ENCODE data around the gene NPBWR2.

Gene NPBWR2

GRCh38 chr20:64116541-64117431 lies 9.4 kb upstream of the NPBWR2 start:
- DNase-seq: no peak

DNA sequence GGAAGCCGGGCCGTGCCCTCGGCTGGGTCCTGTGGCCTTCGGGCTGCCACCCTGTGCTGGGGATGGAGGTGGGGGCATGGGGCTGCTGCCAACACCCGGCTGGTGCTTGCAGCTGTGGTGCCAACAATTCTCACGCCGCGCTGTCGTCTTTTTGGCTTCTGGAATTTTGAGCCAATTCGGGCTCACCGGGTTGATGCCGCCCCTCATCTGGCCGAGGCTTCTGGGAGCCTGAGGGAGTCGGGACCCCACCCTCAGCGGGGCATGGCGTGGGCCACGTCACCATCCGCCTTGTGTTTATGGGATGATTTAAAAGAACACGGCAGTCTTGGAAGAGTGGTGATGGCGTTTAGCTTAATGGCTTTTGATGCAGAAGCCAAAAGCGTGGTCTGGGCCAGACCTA lies 8.7 kb upstream of the NPBWR2 start:
- no peak for DNase-seq

GRCh38 chr20:64115171-64115911 lies 8.0 kb upstream of the NPBWR2 start:
- DNase-seq: no peak

DNA sequence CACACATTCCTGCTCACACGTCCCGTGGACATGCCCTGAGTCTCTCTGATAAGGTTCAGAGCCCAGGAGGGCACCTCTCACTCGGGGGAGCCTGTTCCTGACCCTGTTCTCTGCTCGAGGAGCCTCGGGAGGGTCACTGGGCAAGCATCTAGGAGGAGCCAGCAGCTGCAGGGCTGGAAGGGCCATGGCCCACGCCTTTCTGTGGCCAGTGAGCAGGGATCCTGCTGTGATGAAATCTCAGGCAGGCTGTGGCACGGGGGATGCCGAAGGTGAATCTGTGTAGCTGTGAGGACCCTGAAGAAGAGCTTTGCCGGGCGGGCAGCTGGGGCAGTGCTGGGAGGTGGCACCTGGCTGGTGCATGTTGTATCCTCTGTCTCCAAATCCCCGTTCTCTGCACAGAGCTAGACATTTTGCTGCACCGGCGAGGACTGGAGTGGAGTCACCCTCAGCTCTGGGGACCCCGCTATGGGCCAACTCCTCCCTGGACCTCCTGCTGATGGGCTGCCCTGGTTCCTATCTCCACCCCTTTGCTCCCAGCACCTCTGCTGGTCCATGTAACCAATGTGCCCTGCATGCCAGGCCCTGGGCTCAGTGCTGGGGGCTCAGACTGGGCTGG lies 7.1 kb upstream of the NPBWR2 start:
- no peak for DNase-seq

GRCh38 chr20:64113796-64114355 lies 6.5 kb upstream of the NPBWR2 start:
- DNase-seq: no peak

DNA sequence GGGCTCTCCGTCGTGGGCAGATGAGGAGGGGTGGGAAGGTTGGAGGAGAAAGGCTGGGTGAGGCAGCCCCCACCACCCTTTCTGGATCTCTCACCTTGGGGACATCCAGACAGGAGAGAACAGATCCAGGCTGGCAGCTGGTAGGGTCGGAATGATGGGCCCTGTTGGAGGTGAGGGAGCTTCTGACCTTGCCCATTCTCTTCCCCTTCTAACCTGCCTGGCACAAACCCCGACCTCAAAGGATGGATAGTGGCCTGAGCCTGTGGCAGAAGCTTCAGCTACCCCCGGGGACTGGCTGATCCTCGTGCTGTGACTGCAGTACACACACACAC lies 6.0 kb upstream of the NPBWR2 start:
- DNase-seq: no peak

- DNase-seq: no peak
Measured at GRCh38 chr20:64112691-64113443, 5.5 kb upstream of the NPBWR2 start.

- DNase-seq: no peak
Measured at GRCh38 chr20:64111841-64112641, 4.7 kb upstream of the NPBWR2 start.

GRCh38 chr20:64110411-64111068 lies 3.2 kb upstream of the NPBWR2 start:
- no peak for DNase-seq

DNA sequence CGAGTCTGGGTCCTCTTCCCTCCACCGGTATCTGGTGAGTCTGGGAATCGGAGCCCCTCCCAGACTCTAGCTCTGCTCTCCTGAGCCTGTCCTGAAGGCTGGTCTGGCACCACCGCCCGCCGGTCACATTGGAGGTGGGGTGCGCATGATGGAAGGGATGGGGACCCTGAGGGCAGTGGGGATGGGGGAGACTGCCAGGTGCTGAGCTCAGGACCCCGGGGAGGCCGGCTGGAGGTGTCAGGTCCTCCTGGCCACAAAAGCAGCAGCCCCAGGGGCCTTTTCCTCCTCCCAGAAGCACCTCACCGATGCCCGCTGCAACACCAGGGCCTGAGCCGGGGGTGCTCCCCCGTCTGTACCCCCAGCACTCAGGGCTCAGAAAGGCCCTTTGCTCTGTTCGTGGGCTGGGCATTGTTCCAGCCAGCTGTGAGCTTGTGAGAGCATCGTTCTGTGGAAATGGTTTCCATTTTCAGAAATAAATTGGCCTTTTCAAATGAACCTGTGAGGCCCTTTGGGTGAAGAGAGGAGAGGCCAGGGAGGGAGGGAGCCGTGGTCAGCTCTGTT lies 2.5 kb upstream of the NPBWR2 start:
- no peak for DNase-seq

- no peak for DNase-seq
Measured at GRCh38 chr20:64108731-64109681, 1.6 kb upstream of the NPBWR2 start.

DNA sequence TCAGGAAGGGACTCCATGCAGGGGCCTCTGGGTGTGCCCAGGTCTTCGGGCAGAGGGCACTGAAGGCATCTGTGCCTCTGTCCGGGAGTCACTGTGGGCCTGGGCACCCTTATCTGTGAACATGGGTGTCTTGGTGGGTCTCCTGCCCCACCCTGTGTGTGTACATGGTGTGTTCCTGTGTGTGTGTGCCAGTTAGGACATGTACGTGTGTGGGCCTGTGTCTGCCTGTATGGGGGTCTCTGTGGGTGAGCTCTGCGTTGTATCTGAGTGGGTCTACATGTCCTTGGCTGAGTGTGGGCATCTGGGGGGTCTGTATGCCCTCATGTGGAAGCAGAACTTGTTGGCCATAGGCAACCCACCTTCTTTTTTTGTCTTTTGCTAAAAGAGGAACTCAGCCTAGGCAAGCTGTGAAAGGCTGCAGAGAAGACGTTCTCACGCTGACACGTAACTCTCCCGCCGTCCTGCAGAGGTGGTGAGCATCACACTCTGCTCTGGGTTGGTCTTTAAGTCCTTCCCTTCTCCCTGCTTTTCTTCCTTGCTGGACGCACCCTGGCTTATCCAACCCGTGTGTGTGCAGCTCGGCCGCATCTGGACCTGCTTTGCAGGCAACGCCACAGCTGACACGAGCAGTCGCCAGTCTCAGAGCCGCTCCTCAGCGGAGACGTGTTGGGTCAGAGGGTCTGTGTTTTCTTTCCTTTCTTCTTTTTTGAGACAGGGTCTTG lies 532 bp upstream of the NPBWR2 start:
- no peak for DNase-seq

DNA sequence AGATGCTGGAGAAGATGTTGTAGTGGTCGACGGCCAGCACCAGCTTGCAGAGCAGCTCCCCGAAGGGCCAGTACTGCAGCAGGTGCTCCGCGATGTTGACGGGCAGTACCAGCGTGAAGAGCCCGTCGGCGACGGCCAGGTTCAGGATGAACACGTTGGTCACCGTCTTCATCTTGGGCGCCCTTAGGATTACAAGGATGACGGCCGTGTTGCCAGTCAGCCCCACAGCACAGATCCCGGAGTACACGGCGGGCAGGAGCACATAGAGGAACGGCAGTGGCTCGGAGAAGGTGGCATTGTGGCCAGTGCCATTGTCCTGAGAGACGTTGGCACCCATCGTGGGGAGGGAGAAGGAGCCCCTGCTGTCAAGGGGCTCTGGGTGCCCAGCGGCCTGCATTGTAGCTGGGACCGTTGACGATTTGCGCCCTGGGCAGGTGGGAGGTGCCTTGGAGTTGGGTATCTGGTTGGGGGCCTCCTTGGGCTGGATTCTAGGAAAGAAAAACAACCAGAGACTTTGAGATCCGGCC lies 867 bp downstream of the NPBWR2 start:
- DNase-seq: no peak

DNA sequence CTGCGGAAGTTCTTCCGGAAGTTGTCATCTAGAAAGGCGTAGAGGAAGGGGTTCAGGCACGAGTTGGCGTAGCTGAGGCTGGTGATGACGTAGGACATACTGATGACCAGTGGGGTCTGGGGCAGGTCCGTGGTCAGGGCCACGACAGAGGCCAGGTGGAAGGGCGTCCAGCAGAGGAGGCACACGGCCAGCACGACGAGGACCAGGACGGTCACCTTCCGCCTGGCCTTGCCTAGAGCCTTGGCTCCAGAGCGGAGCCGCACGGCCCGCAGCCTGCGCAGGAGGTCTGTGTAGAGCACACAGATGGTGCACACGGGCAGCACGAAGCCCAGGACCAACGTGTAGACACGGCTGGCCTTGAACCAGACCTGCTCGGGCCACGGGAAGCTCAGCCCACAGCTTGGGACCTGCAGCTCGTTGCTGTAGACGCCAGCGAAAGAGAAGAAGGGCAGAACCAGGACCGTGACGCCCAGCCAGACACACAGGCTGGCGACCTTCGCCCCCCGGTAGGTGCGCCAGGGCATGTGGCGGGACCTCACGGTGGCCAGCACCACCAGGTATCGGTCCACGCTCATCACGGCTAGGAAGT lies 1.4 kb downstream of the NPBWR2 start:
- no peak for DNase-seq

DNA sequence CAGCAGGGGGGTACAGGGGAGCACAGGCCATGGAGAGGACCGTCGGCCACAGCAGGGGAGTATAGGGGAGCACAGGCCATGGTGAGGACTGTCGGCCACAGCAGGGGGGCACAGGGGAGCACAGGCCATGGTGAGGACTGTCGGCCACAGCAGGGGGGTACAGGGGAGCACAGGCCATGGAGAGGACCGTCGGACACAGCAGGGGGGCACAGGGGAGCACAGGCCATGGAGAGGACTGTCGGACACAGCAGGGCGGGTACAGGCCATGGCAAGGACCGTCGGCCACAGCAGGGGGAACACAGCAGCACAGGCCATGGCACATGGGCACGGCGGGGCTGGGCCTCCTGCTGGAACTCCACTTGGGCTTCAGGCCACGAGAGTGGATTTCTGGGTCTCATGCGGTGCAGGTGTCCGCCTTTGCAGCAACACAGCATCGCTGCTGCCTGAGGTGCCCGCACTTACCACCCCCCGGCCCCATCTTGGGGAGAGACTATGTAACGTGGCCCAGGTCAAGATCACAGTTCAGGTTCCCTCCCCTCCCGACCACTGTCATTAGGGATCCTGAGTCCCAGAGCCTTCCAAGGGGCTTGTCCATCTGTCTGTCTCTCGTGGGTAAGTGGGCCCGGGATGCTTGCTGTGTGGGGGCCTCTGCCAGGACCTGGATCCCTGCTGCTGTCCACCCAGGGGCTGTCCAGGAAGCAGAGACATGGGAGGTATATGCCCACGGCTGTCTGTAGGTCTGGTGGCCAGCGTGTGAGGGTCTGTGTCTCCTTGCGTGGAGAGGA lies 2.5 kb downstream of the NPBWR2 start:
- no peak for DNase-seq

DNA sequence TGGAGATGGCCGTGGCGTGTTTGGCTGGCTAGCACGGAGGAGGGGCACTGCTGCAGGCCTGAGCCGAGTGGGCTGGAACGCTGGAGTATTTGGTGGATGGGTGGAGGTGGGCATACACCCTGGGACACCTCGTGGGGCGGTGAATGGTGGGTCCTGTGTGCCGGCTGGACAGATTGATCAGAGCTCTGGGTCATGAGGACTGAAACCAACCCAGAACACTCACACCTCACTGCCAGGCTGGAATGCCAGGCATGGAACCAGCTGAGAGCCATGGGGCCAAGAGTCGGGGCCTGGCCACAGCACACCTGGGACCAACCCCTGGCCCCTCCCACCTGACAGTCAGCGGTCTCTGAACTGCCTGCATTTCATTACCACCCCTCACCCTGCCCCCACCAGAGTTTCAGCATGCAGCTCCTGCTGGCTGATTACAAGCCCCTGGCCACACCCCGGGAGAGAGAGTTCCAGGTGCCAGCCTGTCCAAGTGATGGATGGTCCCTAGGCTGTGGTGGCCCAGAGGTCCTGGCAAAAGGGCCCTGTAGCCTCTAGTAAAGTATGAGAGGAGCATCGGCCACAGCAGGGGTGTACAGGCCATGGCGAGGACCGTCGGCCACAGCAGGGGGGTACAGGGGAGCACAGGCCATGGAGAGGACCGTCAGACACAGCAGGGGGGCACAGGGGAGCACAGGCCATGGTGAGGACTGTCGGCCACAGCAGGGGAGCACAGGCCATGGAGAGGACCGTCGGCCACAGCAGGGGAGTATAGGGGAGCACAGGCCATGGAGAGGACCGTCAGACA lies 3.3 kb downstream of the NPBWR2 start:
- DNase-seq: no peak

Data from stimulated activated CD4-positive, alpha-beta T cell treated with anti-CD3 and anti-CD28 coated beads, Interleukin-12 subunit alpha, Interleukin-12 subunit beta, amount 100 ng/mL, for 4 hours (primary cell).